ENCODE measurements around the gene LHCGR. TPM values are rescaled to one million over a fixed set of nuclear protein-coding genes. Genes with fewer than 3 reads are reported as not detected.

Gene LHCGR
- 0.32 TPM for total RNA-seq

GRCh38 chr2:48755473-48755872 is at the start of gene LHCGR:
LHCGR (minus strand) TSS chr2:48755724; CDS start chr2:48755671, 53 bp downstream.
- DNase-seq (ENCODE audit: low spot score), result no peak

GRCh38 chr2:48799601-48800000 is 44.1 kb upstream of the LHCGR start:
- DNase-seq (ENCODE audit: low spot score), result no peak

GRCh38 chr2:48795065-48795464 is 39.5 kb upstream of the LHCGR start:
- no peak for DNase-seq (ENCODE audit: low spot score)

GRCh38 chr2:48793671-48794070 is 38.1 kb upstream of the LHCGR start:
- no peak for DNase-seq (ENCODE audit: low spot score)

- no peak for DNase-seq (ENCODE audit: low spot score)
These were observed 36.5 kb upstream of the LHCGR start for GRCh38 chr2:48792030-48792429.

- DNase-seq (ENCODE audit: low spot score), result no peak
These were observed 35.1 kb upstream of the LHCGR start for GRCh38 chr2:48790407-48791170.

- no peak for DNase-seq (ENCODE audit: low spot score)
These were observed 32.1 kb upstream of the LHCGR start for GRCh38 chr2:48787580-48787979.

GRCh38 chr2:48781366-48781765 is 25.8 kb upstream of the LHCGR start:
- no peak for DNase-seq (ENCODE audit: low spot score)

GRCh38 chr2:48779019-48779716 is 23.6 kb upstream of the LHCGR start:
- no peak for DNase-seq (ENCODE audit: low spot score)

GRCh38 chr2:48774251-48774650 is 18.7 kb upstream of the LHCGR start:
- no peak for DNase-seq (ENCODE audit: low spot score)

GRCh38 chr2:48771241-48772014 is 15.9 kb upstream of the LHCGR start:
- DNase-seq (ENCODE audit: low spot score), result no peak

- DNase-seq (ENCODE audit: low spot score), result no peak
These were observed 14.7 kb upstream of the LHCGR start for GRCh38 chr2:48770181-48770580.

- no peak for DNase-seq (ENCODE audit: low spot score)
These were observed 13.1 kb upstream of the LHCGR start for GRCh38 chr2:48768669-48769068.

- DNase-seq (ENCODE audit: low spot score), result no peak
These were observed 11.8 kb upstream of the LHCGR start for GRCh38 chr2:48767330-48767729.

GRCh38 chr2:48760826-48761225 is 5.3 kb upstream of the LHCGR start:
- no peak for DNase-seq (ENCODE audit: low spot score)

- no peak for DNase-seq (ENCODE audit: low spot score)
These were observed 4.2 kb upstream of the LHCGR start for GRCh38 chr2:48759682-48760081.

GRCh38 chr2:48756289-48756688 is 765 bp upstream of the LHCGR start:
- DNase-seq (ENCODE audit: low spot score), result no peak

GRCh38 chr2:48754874-48755273 is 650 bp downstream of the LHCGR start:
- no peak for DNase-seq (ENCODE audit: low spot score)

GRCh38 chr2:48753228-48753627 is 2.3 kb downstream of the LHCGR start:
- DNase-seq (ENCODE audit: low spot score), result no peak

- no peak for DNase-seq (ENCODE audit: low spot score)
These were observed 5.3 kb downstream of the LHCGR start for GRCh38 chr2:48750128-48750739.

- no peak for DNase-seq (ENCODE audit: low spot score)
These were observed 6.0 kb downstream of the LHCGR start for GRCh38 chr2:48749291-48750127.

Data from mucosa of gallbladder (tissue), 1 donor.